ENCODE measurements around the gene CDK19.

CDK19 gene

GRCh38 chr6:110617057-110617456 is 198.2 kb downstream of the CDK19 start:
- H3K4me1 ChIP-seq (ENCODE audit: insufficient read depth, low read length, severe bottlenecking): no peaks in the 10 kb centered on the region
- no peaks in the 10 kb centered on the region for H3K79me2 ChIP-seq (ENCODE audit: insufficient read depth, low read length)
- H3K9ac ChIP-seq (ENCODE audit: low read length): no peak overlapping the region
- H3K4me3 ChIP-seq (ENCODE audit: low read depth, low read length, poor library complexity, severe bottlenecking): no peak overlapping the region
- no peaks in the 10 kb centered on the region for H3F3A ChIP-seq (ENCODE audit: insufficient read depth, low read length)
- TF ChIP-seq EZH2 (IDR thresholded peaks at IDR 0.05; ENCODE audit: borderline replicate concordance, low read length) (no peak), CTCF (IDR thresholded peaks at IDR 0.05; ENCODE audit: low read length) (no peak)
- H3K27me3 ChIP-seq (ENCODE audit: insufficient read depth, low read length): no peaks in the 10 kb centered on the region
- H4K20me1 ChIP-seq (ENCODE audit: insufficient read depth, low read length): no peaks in the 10 kb centered on the region
- no peaks in the 10 kb centered on the region for H3K9me2 ChIP-seq (ENCODE audit: low read depth, low read length)
- no peaks in the 10 kb centered on the region for H3K9me3 ChIP-seq (ENCODE audit: low read length)
- no peak overlapping the region for H3K27ac ChIP-seq (ENCODE audit: low read depth, low read length, poor library complexity, severe bottlenecking)
- peaks cover 31% of the 10 kb centered on the region; the same call in 1 of the 2 replicates for H3K36me3 ChIP-seq (ENCODE audit: insufficient read depth, low read length)
- no peak overlapping the region for H3K4me2 ChIP-seq (ENCODE audit: low read length)
- no peak overlapping the region for H2AFZ ChIP-seq (ENCODE audit: low read length)

- Histone ChIP-seq H3K4me1 (ENCODE audit: insufficient read depth, low read length, severe bottlenecking) (no peaks in the 10 kb centered on the region), H3K27ac (ENCODE audit: low read depth, low read length, poor library complexity, severe bottlenecking) (no peak overlapping the region), H3K9me2 (ENCODE audit: low read depth, low read length) (no peaks in the 10 kb centered on the region), H2AFZ (ENCODE audit: low read length) (no peak overlapping the region), H3K79me2 (ENCODE audit: insufficient read depth, low read length) (no peaks in the 10 kb centered on the region), H3F3A (ENCODE audit: insufficient read depth, low read length) (no peaks in the 10 kb centered on the region), H3K36me3 (ENCODE audit: insufficient read depth, low read length) (peaks cover 35% of the 10 kb centered on the region; the same call in 1 of the 2 replicates), H3K4me3 (ENCODE audit: low read depth, low read length, poor library complexity, severe bottlenecking) (no peak overlapping the region), H4K20me1 (ENCODE audit: insufficient read depth, low read length) (no peaks in the 10 kb centered on the region), H3K9me3 (ENCODE audit: low read length) (no peaks in the 10 kb centered on the region), H3K9ac (ENCODE audit: low read length) (no peak overlapping the region), H3K4me2 (ENCODE audit: low read length) (no peak overlapping the region), H3K27me3 (ENCODE audit: insufficient read depth, low read length) (no peaks in the 10 kb centered on the region)
- TF ChIP-seq CTCF (IDR thresholded peaks at IDR 0.05; ENCODE audit: low read length) (no peak), EZH2 (IDR thresholded peaks at IDR 0.05; ENCODE audit: borderline replicate concordance, low read length) (no peak)
Measured at GRCh38 chr6:110615722-110616121, 199.5 kb downstream of the CDK19 start.

- Histone ChIP-seq H3F3A (ENCODE audit: insufficient read depth, low read length) (no peaks in the 10 kb centered on the region), H3K4me2 (ENCODE audit: low read length) (no peak overlapping the region), H3K4me1 (ENCODE audit: insufficient read depth, low read length, severe bottlenecking) (no peaks in the 10 kb centered on the region), H3K9me3 (ENCODE audit: low read length) (no peaks in the 10 kb centered on the region), H3K9me2 (ENCODE audit: low read depth, low read length) (no peaks in the 10 kb centered on the region), H3K27ac (ENCODE audit: low read depth, low read length, poor library complexity, severe bottlenecking) (no peak overlapping the region), H3K79me2 (ENCODE audit: insufficient read depth, low read length) (no peaks in the 10 kb centered on the region), H3K27me3 (ENCODE audit: insufficient read depth, low read length) (no peaks in the 10 kb centered on the region), H3K9ac (ENCODE audit: low read length) (no peak overlapping the region), H4K20me1 (ENCODE audit: insufficient read depth, low read length) (no peaks in the 10 kb centered on the region), H3K4me3 (ENCODE audit: low read depth, low read length, poor library complexity, severe bottlenecking) (no peak overlapping the region), H2AFZ (ENCODE audit: low read length) (no peak overlapping the region), H3K36me3 (ENCODE audit: insufficient read depth, low read length) (peaks cover 38% of the 10 kb centered on the region; the same call in 1 of the 2 replicates)
- TF ChIP-seq EZH2 (IDR thresholded peaks at IDR 0.05; ENCODE audit: borderline replicate concordance, low read length) (no peak), CTCF (IDR thresholded peaks at IDR 0.05; ENCODE audit: low read length) (no peak)
Measured at GRCh38 chr6:110614586-110614985, 200.7 kb downstream of the CDK19 start.

Data from OCI-LY1 (cell line).